Stimulated activated CD4-positive, alpha-beta T cell treated with anti-CD3 and anti-CD28 coated beads, Interleukin-12 subunit alpha, Interleukin-12 subunit beta, amount 100 ng/mL, for 24 hours (primary cell): ENCODE measurements around the gene STK33.

ENCODE experiments used
- DNase-seq, 2 experiments: peaks; one replicate each; pipeline ENCODE4 v3.0.0-alpha.2; 2020; ENCODE audit warnings: low read depth in 2 of 2

The STK33 gene

GRCh38 chr11:8373519-8374432 is 220.3 kb downstream of the STK33 start:
- DNase-seq, result no peak

DNA sequence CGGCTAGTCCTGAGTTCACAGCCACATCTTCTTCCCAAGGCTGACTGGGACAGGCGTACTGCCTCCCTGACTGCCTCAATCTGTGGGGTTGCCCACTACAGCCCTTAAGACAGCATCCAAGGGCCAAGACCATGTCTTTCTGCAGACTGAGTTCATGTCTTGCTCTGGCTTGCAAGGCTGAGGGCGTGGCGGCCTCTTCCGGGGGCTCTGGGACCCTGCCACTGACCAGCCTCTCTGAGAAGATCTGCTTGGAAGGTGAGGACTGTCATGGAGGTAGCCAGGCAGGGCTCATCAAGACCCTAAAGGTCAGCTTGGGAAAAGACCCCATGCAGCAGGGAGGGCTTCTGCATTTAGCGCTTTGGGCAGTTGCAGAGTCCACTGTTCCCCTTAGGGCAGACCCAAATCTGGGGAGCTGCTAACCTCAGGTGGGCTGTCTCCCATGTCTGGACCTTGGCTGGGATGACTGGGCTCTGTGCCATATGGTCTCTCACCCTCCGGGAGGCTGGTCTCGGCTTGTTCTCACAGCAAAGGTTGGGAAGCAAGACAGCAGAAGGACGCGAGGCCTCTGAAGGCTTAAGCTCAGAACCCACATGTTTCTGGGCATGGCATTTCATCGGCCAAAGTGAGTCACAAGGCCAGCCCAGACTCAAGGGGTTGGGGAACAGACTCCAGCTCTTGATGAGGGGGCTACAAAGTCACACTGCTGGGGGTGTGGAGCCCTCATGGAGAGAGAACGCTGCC is 221.2 kb downstream of the STK33 start:
- DNase-seq, result no peak

DNA sequence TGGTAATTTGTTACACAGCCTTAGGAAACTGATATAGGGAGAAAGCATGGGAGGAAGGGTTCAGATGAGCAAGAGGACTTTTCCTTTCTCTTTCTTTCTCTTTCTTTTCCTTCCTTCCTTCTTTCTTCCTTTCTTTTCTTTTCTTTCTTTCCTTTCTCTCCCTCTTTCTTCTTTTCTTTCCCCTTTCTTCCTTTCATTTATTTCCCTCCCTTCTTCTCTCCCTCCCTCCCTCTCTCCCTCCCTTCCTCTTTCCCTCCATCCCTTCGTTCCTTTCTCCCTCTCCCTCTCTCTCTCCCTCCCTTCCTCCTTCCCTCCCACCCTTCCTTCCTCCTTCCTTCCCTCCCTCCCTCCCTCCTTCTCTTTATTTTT is 222.5 kb downstream of the STK33 start:
- DNase-seq, result no peak

DNA sequence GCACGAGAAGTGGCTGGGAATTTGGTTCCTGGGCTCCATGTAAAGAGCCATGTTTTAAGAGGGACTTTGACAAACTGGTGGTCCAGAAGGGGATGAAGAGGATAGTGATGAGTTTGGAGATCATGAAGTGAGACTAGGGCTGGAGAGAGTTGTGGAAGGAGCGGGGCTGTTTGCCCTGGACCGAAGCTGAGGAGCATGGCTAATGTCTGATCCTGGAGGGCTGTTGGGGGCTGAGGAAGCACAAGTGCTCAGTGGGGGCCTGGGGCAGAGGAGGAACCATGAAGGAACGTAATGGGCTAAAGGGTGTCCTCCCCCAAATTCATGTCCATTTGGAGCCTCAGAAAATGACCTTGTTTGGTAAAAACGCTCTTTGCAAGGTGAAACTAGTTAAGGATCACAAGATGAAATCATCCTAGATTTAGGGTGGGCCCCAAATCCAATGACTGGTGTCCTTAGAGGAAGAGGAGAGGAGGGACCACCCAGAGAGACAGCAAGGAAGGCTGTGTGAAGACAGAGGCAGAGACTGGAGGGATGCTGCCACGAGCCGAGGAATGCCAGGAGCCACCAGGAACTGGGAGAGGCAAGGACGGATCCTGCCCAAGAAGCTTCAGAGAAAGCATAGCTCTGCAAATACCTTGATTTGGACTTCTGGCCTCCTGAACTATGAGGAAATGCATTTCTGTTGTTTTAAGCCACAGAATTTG is 223.1 kb downstream of the STK33 start:
- no peak for DNase-seq

DNA sequence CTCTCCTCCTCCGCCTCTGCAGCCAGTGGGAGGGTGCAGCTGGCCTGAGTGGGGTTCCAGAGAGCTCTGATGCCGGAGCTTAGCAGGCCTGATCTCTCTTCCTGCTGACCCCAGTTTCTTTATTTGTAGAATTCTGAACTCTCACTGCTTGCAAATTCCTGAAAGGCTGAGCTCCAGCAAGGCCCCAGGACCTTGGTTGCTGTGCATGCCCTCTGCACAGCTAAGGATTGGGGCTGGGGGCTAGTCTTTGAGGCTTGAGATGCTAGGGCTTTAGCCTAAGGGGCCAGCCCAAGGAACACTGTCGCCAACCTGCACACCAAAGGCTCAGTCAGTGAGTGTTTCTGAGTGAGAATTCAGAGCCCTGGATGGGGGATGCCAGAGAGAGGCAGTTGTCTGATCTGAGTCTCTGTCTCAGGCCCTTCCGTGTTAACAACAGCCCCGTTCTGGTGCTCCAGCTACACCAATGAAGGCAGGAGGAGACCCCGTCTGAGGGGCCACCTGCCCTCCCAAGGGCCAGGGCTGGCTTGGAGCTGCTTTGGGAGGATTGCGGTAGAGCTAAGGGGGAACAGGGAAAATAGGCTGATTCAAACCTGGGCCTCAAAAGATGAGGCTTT is 224.3 kb downstream of the STK33 start:
- DNase-seq, result no peak

GRCh38 chr11:8368772-8369171 is 225.3 kb downstream of the STK33 start:
- DNase-seq, result no peak

DNA sequence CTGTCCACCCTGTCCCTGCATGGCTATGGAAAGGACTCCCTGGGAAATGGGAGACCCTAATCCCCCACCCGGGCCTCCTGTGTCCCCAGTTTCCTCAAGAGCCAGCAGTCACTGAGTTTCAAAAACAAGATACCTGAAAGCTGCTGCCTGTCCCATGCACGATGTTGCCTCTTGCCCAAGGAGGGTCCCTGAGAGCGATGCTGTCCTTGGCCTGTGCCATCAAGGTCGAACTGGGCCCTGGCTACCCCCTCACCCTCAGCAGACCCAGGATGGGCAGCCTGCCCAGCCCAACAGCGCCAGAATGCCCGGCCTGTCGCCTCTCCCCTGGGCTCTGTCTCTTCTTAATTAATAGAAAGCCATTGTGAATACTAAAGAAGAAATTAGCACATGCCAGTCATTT is 225.8 kb downstream of the STK33 start:
- no peak for DNase-seq

- DNase-seq, result no peak
Measured at GRCh38 chr11:8366316-8366715, 227.7 kb downstream of the STK33 start.

- DNase-seq, result no peak
Measured at GRCh38 chr11:8365216-8365941, 228.6 kb downstream of the STK33 start.

- no peak for DNase-seq
Measured at GRCh38 chr11:8363921-8364320, 230.1 kb downstream of the STK33 start.

- no peak for DNase-seq
Measured at GRCh38 chr11:8362899-8363298, 231.1 kb downstream of the STK33 start.

GRCh38 chr11:8362491-8362890 is 231.5 kb downstream of the STK33 start:
- DNase-seq, result no peak

DNA sequence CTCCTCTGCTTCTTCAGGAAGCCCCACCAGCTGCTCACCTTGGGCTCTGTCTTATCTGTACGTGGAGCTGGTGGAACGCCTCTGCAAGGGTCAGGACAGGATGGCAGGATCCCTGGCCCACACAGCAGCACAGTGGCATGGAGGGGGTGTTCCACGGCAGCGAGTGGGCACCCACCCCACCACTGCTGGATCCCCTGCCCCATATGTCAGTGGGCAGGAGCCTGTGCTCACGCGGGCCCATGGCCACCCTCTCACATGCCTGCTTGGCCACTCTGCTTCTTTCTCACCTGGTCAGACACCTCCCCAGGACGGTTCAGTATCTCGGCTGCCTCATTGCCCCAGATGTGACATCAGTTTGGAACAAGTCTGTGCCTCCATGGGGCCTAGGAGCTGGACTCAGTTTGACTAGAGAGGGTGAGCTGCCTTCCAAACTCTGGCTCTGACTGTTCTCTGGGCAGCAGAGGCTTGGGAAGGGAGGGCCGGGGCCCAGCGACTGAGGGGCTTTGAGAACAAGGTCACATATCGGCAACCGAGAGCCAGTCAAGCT is 232.3 kb downstream of the STK33 start:
- DNase-seq, result no peak

DNA sequence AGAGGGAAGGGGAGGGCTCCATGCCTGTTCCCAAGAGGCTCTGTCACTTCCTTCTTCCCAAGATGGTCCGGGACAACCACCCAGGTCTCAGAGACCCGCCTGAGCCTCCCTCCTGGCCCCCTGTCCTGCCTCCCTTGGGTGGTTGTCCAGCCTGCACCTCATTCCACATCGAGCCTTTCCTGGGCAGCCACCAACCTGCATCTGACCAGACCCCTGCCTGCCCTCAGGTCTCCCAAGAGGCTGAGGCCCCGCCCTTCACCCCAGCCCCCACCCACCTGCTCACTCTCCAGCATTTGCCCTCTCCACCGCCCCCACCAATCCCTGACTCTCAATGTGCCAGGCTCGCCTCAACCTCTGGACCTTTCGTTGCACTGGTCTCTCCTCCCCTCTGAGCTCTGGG is 232.8 kb downstream of the STK33 start:
- DNase-seq, result no peak

- no peak for DNase-seq
Measured at GRCh38 chr11:8360086-8360828, 233.8 kb downstream of the STK33 start.

- no peak for DNase-seq
Measured at GRCh38 chr11:8359521-8359920, 234.5 kb downstream of the STK33 start.

DNA sequence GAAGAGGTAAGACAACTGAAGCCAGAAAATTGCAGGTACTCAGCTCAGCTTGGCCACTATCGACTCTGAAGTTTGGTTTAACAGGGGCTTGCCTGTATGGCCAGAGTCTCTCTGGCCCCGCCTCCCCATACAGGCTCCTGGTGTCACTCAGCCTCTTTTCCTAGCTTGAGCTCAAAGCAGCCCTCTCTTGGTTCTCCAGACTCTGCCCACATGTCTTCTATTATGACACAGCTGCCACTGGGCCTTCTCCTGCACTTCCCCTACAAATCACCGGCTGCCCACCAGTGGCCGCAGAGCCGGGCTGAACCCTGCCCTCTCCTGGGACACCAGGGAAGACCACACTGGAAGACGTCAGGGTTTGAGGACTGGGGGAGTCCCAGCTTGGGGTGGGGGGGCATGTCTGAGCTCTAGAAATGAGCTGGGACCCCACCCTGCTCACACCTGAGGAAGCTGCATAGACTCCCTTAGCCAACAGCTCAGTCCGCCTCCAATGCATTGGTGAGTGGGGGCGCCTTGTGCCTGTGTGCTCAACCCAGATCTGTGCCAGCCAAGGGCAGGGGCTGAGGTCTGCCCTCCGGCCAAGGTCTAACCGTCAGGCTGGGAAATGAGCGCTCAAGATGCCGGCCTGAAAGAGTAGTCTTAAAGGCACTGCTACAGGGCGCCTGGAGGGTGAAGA is 236.0 kb downstream of the STK33 start:
- no peak for DNase-seq

DNA sequence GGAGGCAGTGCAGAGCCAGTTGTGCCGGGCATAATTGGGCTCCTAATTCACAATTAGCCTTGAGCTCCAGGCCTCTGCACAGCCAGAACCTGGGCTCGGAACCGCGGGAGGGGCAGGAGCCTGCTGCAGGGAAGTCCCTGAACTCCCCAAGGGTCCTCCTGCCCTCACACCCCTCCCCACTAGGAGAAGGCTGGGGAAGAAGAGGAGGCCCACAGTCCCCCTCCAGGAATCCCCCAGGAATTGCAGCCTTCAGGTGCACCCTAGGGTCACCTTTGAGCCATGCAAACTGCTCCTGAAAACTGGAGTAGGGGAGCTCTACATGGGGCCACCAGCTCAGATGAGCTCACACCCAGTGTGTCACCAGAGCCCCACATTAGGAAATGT is 236.5 kb downstream of the STK33 start:
- no peak for DNase-seq

GRCh38 chr11:8356721-8357504 is 237.1 kb downstream of the STK33 start:
- no peak for DNase-seq
